Measurements from ENCODE around the gene EML6.

The EML6 gene

GRCh38 chr2:54831480-54831879 is 108.0 kb downstream of the EML6 start:
- H3K4me3 ChIP-seq (ENCODE audit: low read length): no peak overlapping the region
- H4K20me1 ChIP-seq (ENCODE audit: insufficient read depth, low read length): no peaks in the 10 kb centered on the region
- no peaks in the 10 kb centered on the region for H3K4me1 ChIP-seq (ENCODE audit: low read length)
- no peak overlapping the region for H2AFZ ChIP-seq (ENCODE audit: low read depth, low read length)
- peaks cover 11% of the 10 kb centered on the region for H3K27me3 ChIP-seq (ENCODE audit: low read depth, low read length)
- no peaks in the 10 kb centered on the region for H3K9me3 ChIP-seq (ENCODE audit: insufficient read depth, low read length)
- no peaks in the 10 kb centered on the region for H3K36me3 ChIP-seq (replicated peaks; ENCODE audit: low read depth, low read length)
- H3K79me2 ChIP-seq (ENCODE audit: low read length): no peaks in the 10 kb centered on the region
- no peak overlapping the region for H3K9ac ChIP-seq (ENCODE audit: low read length)
- no peak overlapping the region for H3K4me2 ChIP-seq (ENCODE audit: low read length)
- TF ChIP-seq EZH2phosphoT487 (IDR thresholded peaks at IDR 0.05; ENCODE audit: low read depth) (no peak), CTCF (IDR thresholded peaks at IDR 0.05; ENCODE audit: low read depth, low read length) (no peak)
- no peak overlapping the region for H3K27ac ChIP-seq (ENCODE audit: low read length)

- Histone ChIP-seq H2AFZ (ENCODE audit: low read depth, low read length) (no peak overlapping the region), H4K20me1 (ENCODE audit: insufficient read depth, low read length) (no peaks in the 10 kb centered on the region), H3K27ac (ENCODE audit: low read length) (no peak overlapping the region), H3K4me2 (ENCODE audit: low read length) (no peak overlapping the region), H3K79me2 (ENCODE audit: low read length) (no peaks in the 10 kb centered on the region), H3K4me1 (ENCODE audit: low read length) (peaks cover 3% of the 10 kb centered on the region; the same call in 1 of the 2 replicates), H3K4me3 (ENCODE audit: low read length) (no peak overlapping the region), H3K27me3 (ENCODE audit: low read depth, low read length) (no peaks in the 10 kb centered on the region), H3K36me3 (replicated peaks; ENCODE audit: low read depth, low read length) (no peaks in the 10 kb centered on the region), H3K9me3 (ENCODE audit: insufficient read depth, low read length) (no peaks in the 10 kb centered on the region), H3K9ac (ENCODE audit: low read length) (no peak overlapping the region)
- TF ChIP-seq CTCF (IDR thresholded peaks at IDR 0.05; ENCODE audit: low read depth, low read length) (no peak), EZH2phosphoT487 (IDR thresholded peaks at IDR 0.05; ENCODE audit: low read depth) (no peak)
Measured at GRCh38 chr2:54834721-54835120, 111.3 kb downstream of the EML6 start.

GRCh38 chr2:54836477-54836876 is 113.0 kb downstream of the EML6 start:
- Histone ChIP-seq H3K27ac (ENCODE audit: low read length) (no peak overlapping the region), H3K27me3 (ENCODE audit: low read depth, low read length) (no peaks in the 10 kb centered on the region), H3K36me3 (replicated peaks; ENCODE audit: low read depth, low read length) (no peaks in the 10 kb centered on the region), H3K79me2 (ENCODE audit: low read length) (no peaks in the 10 kb centered on the region), H3K4me2 (ENCODE audit: low read length) (no peak overlapping the region), H3K4me3 (ENCODE audit: low read length) (no peak overlapping the region), H2AFZ (ENCODE audit: low read depth, low read length) (no peak overlapping the region), H3K9me3 (ENCODE audit: insufficient read depth, low read length) (no peaks in the 10 kb centered on the region), H3K4me1 (ENCODE audit: low read length) (peaks cover 3% of the 10 kb centered on the region; the same call in 1 of the 2 replicates), H4K20me1 (ENCODE audit: insufficient read depth, low read length) (no peaks in the 10 kb centered on the region), H3K9ac (ENCODE audit: low read length) (no peak overlapping the region)
- TF ChIP-seq CTCF (IDR thresholded peaks at IDR 0.05; ENCODE audit: low read depth, low read length) (no peak), EZH2phosphoT487 (IDR thresholded peaks at IDR 0.05; ENCODE audit: low read depth) (no peak)

GRCh38 chr2:54838585-54839035 is 115.1 kb downstream of the EML6 start:
- H4K20me1 ChIP-seq (ENCODE audit: insufficient read depth, low read length): no peaks in the 10 kb centered on the region
- H2AFZ ChIP-seq (ENCODE audit: low read depth, low read length): peak overlapping the region; percentile 49; the same call in 1 of the 2 replicates
- H3K4me3 ChIP-seq (ENCODE audit: low read length): no peak overlapping the region
- H3K4me1 ChIP-seq (ENCODE audit: low read length): peaks cover 3% of the 10 kb centered on the region; the same call in 1 of the 2 replicates
- H3K79me2 ChIP-seq (ENCODE audit: low read length): no peaks in the 10 kb centered on the region
- TF ChIP-seq CTCF (IDR thresholded peaks at IDR 0.05; ENCODE audit: low read depth, low read length): peak; percentile 88
- TF ChIP-seq EZH2phosphoT487 (IDR thresholded peaks at IDR 0.05; ENCODE audit: low read depth): no peak
- H3K27ac ChIP-seq (ENCODE audit: low read length): no peak overlapping the region
- H3K4me2 ChIP-seq (ENCODE audit: low read length): peak overlapping the region; percentile 13
- no peaks in the 10 kb centered on the region for H3K27me3 ChIP-seq (ENCODE audit: low read depth, low read length)
- H3K9ac ChIP-seq (ENCODE audit: low read length): no peak overlapping the region
- H3K36me3 ChIP-seq (replicated peaks; ENCODE audit: low read depth, low read length): no peaks in the 10 kb centered on the region
- no peaks in the 10 kb centered on the region for H3K9me3 ChIP-seq (ENCODE audit: insufficient read depth, low read length)
